T-helper 17 cell (primary cell): ENCODE data around the gene HMGN2. TPM values are rescaled to one million over a fixed set of nuclear protein-coding genes. Genes with fewer than 3 reads are reported as not detected.

Experiments
- ATAC-seq: fragments of 150-1000 bp; cut with Tn5 transposase; 2 replicates; pipeline ENCODE4 v1.10.0; 2021; ENCODE audit warnings: mild to moderate bottlenecking, moderate library complexity
- DNase-seq, 3 donors: peaks; one replicate each; pipeline versions ENCODE4 v3.0.0 to v3.0.0-alpha.2; 2020 to 2021
- H3K9me3 ChIP-seq: one replicate; pipeline ENCODE4 v1.7.0; 2013; ENCODE audit warnings: low read length, mild to moderate bottlenecking; ENCODE audit not compliant: control insufficient read depth, poor library complexity, severe bottlenecking
- H3K27ac Mint-ChIP-seq: one replicate; pipeline ENCODE4 v1.8.0; 2022; ENCODE audit warnings: mild to moderate bottlenecking, moderate library complexity, mixed read lengths
- H3K27me3 Mint-ChIP-seq: one replicate; pipeline ENCODE4 v1.8.0; 2022; ENCODE audit warnings: mixed read lengths
- H3K36me3 Mint-ChIP-seq: one replicate; pipeline ENCODE4 v1.8.0; 2022; ENCODE audit warnings: low read depth, mixed read lengths
- H3K4me1 Mint-ChIP-seq: one replicate; pipeline ENCODE4 v1.8.0; 2022; ENCODE audit warnings: mild to moderate bottlenecking, mixed read lengths
- H3K4me3 Mint-ChIP-seq: one replicate; pipeline ENCODE4 v1.8.0; 2022; ENCODE audit warnings: mild to moderate bottlenecking, moderate library complexity, mixed read lengths
- total RNA-seq, 4 donors: library from RNA in 2 of 4; stranded (reverse) in 2 of 4; gene quantifications; one replicate each; pipeline ENCODE4 v1.2.3 and lab custom pipeline; 2022 to 2026

HMGN2 gene
- total RNA-seq (100 to 1,000 TPM; 271 to 276 TPM), total RNA-seq (lab: John Stamatoyannopoulos, UW) (141 to 148 reads per million in 2 donors)

DNA sequence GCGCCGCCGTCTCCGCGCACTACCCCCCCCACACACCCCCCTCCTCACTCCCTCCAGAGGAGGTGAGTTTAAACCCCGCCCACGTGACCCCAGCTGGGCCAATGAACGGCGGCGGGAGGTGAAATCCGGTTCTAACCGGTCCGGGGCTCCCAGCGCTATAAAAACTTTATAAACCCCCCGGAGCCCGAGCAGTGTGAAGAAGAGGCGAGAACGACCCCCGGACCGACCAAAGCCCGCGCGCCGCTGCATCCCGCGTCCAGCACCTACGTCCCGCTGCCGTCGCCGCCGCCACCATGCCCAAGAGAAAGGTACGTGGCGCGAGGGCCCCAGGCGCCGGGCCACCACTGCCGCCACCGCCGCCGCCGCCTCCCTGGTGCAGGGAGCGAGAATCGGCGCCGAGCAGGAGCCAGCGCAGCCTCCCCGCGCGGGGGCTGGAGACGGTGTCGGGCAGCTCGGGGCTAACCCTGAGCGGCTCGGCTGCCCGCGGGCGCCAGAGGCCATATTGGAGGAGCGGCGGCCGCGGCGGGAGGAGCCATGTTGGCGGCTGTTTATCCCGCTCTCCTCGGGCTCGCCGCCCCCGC, at the start of gene HMGN2:
Gene HMGN2 (plus strand): TSS at position 121 of the 581 bp plus-strand sequence. CDS start 173 bp downstream, at position 294.
- Mint-ChIP-seq H3K27ac (peak within 1 kb of the TSS; percentile 93), H3K4me1 (peaks cover 23% of the 10 kb centered on the region), H3K27me3 (no peaks in the 10 kb centered on the region), H3K36me3 (peaks cover 2% of the 10 kb centered on the region), H3K4me3 (peak within 1 kb of the TSS; percentile 92)
- DNase-seq (peak; percentile 75 to 82 (median 76)), ATAC-seq (peak; percentile 71)
- no peaks in the 10 kb centered on the region for H3K9me3 ChIP-seq

DNA sequence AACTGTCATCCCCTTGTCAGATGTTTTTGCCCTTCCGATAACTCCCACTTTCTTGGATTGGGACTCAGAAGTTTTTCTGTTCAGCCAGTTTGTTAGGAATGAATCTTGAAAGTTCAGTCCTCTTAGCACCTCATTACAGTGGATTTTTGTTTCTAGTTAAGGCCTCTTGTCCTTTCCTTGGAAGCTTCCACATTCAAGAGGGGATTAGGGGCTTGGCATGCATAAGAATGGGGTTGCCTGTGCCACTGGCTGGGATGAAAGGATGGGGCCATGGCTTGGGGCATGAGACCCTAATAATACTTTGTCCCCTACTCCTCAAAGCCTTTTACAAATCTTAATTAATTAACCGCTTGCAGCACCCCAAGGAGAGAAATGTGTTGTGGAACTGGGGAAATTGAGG, 42.5 kb upstream of the HMGN2 start:
- H3K4me1 Mint-ChIP-seq = peaks cover 16% of the 10 kb centered on the region
- no peak for DNase-seq
- no peak overlapping the region for H3K27ac Mint-ChIP-seq
- peaks cover 5% of the 10 kb centered on the region for H3K36me3 Mint-ChIP-seq
- H3K27me3 Mint-ChIP-seq = peaks cover 15% of the 10 kb centered on the region
- H3K4me3 Mint-ChIP-seq = no peak overlapping the region
- no peaks in the 10 kb centered on the region for H3K9me3 ChIP-seq
- no peak for ATAC-seq

DNA sequence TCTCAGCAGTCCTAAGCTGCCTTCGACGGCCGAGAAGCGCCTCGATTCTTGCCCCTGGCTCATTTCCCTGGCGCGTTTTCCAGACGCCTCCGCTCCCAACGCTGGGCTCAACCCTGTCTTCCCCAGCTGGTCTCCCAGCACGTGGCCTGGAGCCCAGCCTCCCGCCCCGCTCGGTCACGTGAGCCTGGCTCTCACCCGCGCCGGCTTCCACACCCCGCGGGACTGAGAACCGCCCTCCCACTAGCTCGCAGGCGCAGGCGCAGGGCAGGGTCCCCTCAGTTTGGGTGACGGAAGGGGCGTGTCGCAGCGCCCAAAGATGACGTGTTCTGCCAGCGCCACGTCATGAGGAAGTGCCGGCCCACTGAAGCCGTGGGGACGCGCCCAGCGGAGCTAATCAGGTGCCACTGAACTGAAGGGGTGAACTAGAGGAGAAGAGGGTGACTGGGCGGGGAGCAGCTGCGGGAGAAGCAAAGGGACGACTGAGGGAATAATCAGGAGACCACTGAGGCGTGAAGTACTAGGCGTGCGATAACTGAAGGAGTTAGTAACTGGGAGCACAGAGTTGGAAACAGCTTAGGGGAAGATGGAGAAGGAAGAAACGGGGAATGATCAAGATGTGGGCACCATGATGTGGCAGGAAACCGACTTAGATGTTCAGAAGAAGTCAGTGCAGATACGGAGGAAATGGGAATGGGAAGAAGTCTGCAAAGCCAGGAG, 40.1 kb upstream of the HMGN2 start, which contains the start of gene DHDDS:
Gene DHDDS (plus strand): TSS at position 343 of the 717 bp plus-strand sequence. CDS start 625 bp downstream, outside the sequence.
- no peaks in the 10 kb centered on the region for H3K9me3 ChIP-seq
- H3K4me1 Mint-ChIP-seq = peaks cover 16% of the 10 kb centered on the region
- peak within 1 kb of the TSS; percentile 82 for H3K27ac Mint-ChIP-seq
- ATAC-seq (peak; percentile 96), DNase-seq (peak; percentile 95 to 97 (median 96))
- no peaks in the 10 kb centered on the region for H3K27me3 Mint-ChIP-seq
- peak within 1 kb of the TSS; percentile 94 for H3K4me3 Mint-ChIP-seq
- peaks cover 5% of the 10 kb centered on the region for H3K36me3 Mint-ChIP-seq

DNA sequence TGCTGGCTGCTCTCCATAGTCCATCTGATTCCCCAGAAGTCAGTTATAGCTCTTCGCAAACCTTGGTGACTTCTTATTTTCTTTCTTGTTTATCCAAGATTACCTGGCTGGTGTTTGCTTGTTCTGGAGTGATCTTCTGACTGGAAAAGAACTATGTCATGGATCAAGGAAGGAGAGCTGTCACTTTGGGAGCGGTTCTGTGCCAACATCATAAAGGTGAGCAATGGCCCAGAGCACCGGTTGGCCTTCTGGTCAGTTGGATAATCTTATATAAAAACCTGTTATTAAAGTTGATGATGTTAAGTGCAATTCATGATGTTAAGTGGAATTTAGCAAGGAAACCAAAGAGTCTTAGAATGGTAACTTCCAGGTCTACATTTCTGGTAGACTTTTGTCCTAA, 39.4 kb upstream of the HMGN2 start:
- H3K36me3 Mint-ChIP-seq = peaks cover 5% of the 10 kb centered on the region
- no peaks in the 10 kb centered on the region for H3K9me3 ChIP-seq
- peak overlapping the region; percentile 94 for H3K4me3 Mint-ChIP-seq
- peaks cover 16% of the 10 kb centered on the region for H3K4me1 Mint-ChIP-seq
- H3K27ac Mint-ChIP-seq = peak overlapping the region; percentile 82
- no peaks in the 10 kb centered on the region for H3K27me3 Mint-ChIP-seq
- DNase-seq (no peak), ATAC-seq (no peak)

DNA sequence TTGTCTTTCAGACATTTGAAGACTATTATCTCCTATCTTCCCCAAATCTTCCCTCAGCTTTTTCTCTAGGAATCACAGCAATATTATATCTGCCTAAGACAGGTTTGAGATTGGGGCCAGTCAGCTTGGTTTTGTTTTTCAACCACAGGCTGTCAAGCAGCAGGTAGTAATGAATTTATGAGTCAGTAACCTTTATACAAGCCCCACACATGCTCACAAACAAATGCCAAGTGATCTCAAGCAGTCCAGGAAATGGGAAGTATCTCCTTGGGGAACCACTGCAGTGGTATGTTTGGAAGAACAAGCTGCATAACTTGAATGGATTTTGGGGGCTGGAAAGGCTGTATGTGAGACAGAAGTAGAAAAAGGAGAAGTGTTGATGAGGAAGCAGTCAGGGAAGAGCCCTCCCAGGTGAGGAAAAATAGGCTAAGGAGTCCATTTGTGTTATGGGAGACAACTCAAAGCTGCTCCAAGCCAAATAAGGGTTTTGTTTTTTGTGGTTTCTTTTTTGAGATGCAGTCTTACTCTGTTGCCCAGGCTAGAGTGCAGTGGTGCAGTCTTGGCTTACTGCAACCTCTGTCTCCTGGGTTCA, 38.0 kb upstream of the HMGN2 start:
- no peaks in the 10 kb centered on the region for H3K9me3 ChIP-seq
- no peak overlapping the region for H3K27ac Mint-ChIP-seq
- no peak overlapping the region for H3K4me3 Mint-ChIP-seq
- H3K4me1 Mint-ChIP-seq = peaks cover 18% of the 10 kb centered on the region
- no peaks in the 10 kb centered on the region for H3K27me3 Mint-ChIP-seq
- ATAC-seq (no peak), DNase-seq (no peak)
- peaks cover 5% of the 10 kb centered on the region for H3K36me3 Mint-ChIP-seq

DNA sequence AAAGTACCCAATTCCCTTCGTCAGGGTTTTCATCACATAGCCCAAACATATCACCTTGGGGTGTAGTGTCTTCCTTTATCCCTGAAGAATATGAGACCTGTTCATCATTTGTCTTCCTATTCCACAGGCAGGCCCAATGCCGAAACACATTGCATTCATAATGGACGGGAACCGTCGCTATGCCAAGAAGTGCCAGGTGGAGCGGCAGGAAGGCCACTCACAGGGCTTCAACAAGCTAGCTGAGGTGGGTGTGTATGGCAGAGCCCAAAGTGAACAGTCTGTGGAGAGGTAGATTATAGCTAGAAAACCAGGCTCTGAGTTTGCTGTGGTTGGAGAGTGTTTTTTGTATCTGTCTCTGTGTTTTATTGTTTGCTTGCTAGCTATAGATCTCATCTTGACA, 34.2 kb upstream of the HMGN2 start:
- no peak for DNase-seq
- no peak for ATAC-seq
- H3K9me3 ChIP-seq = no peaks in the 10 kb centered on the region
- Mint-ChIP-seq H3K4me3 (no peak overlapping the region), H3K27ac (no peak overlapping the region), H3K27me3 (no peaks in the 10 kb centered on the region), H3K36me3 (peaks cover 7% of the 10 kb centered on the region), H3K4me1 (peaks cover 9% of the 10 kb centered on the region)

DNA sequence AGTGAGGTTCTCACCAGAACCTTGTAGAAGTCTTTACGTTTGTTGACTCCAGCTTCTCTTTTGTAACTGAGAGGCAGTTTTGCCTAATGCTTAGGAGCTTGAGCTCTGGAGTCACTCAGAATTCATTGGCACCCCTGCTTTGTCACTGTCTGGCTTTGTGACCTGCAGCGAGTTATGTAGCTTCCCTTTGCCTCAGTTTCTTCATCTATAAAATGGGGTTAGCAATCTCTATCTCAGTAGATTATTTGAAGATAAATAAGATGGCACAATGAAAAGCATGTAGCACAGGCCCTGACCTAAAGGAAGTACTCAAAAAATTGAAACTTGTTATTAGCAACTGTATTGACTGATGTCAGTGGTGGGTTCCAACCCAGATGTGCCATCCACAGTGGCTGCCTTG, 32.0 kb upstream of the HMGN2 start:
- Mint-ChIP-seq H3K27ac (no peak overlapping the region), H3K4me3 (no peak overlapping the region), H3K4me1 (peaks cover 2% of the 10 kb centered on the region), H3K27me3 (no peaks in the 10 kb centered on the region), H3K36me3 (peaks cover 4% of the 10 kb centered on the region)
- H3K9me3 ChIP-seq = no peaks in the 10 kb centered on the region
- ATAC-seq (no peak), DNase-seq (no peak)

DNA sequence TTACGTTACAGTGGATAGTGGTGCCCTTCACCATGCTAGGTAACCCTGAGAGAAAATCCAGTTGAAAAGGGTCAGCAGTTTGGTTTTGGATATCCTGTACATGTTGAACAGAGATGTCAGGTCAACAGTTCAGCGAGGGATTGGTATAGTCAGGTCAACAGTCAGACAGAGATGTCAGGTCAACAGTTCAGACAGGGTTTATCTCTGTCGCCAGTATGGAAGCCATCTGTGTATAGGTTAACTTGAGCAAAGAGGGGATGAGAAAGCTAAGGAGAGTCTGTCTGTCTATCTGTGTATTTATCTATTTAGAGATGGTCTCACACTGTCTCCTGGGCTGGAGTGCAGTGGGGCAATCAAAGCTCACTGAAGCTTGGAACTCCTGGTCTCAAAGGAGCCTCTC, 22.4 kb upstream of the HMGN2 start:
- Mint-ChIP-seq H3K4me3 (no peak overlapping the region), H3K27ac (no peak overlapping the region), H3K27me3 (no peaks in the 10 kb centered on the region), H3K36me3 (peaks cover 7% of the 10 kb centered on the region), H3K4me1 (peaks cover 3% of the 10 kb centered on the region)
- ATAC-seq (no peak), DNase-seq (no peak)
- no peaks in the 10 kb centered on the region for H3K9me3 ChIP-seq

DNA sequence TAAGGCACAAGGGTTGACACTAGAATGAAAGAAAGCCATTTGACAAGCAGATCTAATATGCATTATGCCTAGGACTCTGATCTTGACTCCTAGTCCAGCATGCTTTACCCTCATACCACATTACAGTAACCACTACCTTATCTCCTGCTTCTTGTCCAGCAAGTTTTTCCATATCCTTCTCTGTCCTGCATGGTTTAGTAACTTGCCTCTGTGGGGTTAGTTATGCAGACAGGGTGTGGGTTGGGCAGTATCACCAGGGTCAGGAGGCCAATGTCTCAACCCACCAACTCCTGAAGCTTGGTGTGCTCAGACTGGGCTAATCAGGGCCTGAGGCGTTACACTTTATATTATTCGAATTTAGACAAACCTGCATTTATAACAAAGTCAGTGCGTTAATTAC, 21.3 kb upstream of the HMGN2 start:
- H3K4me3 Mint-ChIP-seq = no peak overlapping the region
- H3K36me3 Mint-ChIP-seq = peaks cover 7% of the 10 kb centered on the region
- H3K27me3 Mint-ChIP-seq = no peaks in the 10 kb centered on the region
- ATAC-seq (no peak), DNase-seq (no peak)
- peaks cover 3% of the 10 kb centered on the region for H3K4me1 Mint-ChIP-seq
- H3K9me3 ChIP-seq = no peaks in the 10 kb centered on the region
- no peak overlapping the region for H3K27ac Mint-ChIP-seq

DNA sequence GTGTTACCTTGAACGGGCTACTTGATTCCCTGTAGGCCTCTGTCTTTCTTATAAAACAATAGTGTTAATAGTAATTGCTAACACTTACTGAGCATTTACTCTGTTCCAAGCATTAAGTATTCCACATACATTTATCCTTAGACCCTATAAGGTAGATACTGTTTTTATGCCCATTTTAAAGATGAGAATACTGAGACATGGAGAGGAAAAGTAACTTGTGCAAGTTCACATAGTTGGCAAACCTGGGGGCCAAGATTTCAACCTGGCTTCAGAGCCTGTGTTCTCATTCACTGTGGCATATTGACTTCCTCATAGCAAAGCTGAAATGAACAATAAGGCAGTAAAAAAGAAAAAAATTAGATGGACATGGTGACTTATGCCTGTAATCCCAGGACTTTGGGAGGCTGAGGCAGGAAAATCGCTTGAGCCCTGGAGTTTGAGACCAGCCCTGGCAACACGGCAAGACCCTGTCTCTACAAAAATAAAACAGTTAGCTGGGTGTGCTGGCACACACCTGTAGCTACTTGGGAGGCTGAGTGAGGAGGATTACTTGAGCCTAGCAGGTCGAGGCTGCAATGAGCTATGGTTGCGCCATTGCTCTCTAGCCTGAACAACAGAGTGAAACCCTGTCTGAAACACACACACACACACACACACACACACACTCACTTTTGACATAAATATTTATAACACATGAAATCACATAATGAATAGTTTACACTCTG, 19.6 kb upstream of the HMGN2 start:
- ATAC-seq = no peak

DNA sequence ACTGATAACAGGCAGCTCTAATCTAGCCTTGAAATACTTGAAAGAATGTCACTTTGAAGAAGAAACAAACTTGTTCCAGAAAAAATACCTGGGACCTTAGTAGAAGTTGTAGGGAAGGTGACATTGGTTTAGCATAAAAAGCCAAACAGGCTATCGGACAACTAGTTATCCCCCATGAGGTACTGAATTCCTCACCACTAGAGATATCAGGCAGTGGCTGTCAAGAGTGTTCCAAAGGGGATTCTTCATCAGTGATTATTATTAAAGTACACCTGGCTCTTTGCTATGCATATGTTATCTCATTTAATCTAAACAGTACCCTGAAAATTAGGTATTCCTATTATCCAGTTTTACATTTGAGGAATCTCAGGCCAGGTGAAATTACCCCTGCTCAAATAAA, 13.1 kb upstream of the HMGN2 start:
- H3K9me3 ChIP-seq = no peaks in the 10 kb centered on the region
- Mint-ChIP-seq H3K36me3 (peaks cover 8% of the 10 kb centered on the region), H3K4me1 (peaks cover 6% of the 10 kb centered on the region), H3K4me3 (no peak overlapping the region), H3K27ac (no peak overlapping the region), H3K27me3 (no peaks in the 10 kb centered on the region)
- DNase-seq (no peak), ATAC-seq (no peak)

More for the DNA sequence above, 19.6 kb upstream of the HMGN2 start:
- no peak for DNase-seq
- H3K4me3 Mint-ChIP-seq = no peak overlapping the region
- H3K27me3 Mint-ChIP-seq = no peaks in the 10 kb centered on the region
- peaks cover 3% of the 10 kb centered on the region for H3K4me1 Mint-ChIP-seq
- peaks cover 7% of the 10 kb centered on the region for H3K36me3 Mint-ChIP-seq
- no peaks in the 10 kb centered on the region for H3K9me3 ChIP-seq
- H3K27ac Mint-ChIP-seq = no peak overlapping the region

DNA sequence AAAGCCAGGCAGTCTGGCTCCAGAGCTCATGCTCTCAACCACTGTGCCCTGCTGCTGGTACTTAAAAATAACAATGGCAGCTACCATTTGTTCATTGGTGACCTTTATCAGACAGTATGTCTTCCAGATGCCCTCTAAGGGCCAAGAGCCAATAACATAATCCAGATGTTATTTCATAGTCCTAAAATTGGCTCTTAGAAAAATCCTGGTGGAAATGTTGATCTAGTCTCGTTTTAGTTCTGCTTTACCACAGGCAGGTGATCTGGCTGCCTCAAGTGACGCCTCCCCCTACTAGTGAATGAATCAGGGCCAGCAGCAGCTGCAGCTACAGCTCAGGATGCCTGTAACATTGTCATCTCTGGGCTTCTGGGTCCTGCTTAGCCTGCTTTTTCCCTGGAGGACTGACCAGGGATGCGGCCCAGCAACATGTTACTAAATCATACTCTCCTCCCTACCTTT, 12.6 kb upstream of the HMGN2 start:
- no peak for ATAC-seq
- Mint-ChIP-seq H3K27ac (no peak overlapping the region), H3K4me3 (no peak overlapping the region)

DNA sequence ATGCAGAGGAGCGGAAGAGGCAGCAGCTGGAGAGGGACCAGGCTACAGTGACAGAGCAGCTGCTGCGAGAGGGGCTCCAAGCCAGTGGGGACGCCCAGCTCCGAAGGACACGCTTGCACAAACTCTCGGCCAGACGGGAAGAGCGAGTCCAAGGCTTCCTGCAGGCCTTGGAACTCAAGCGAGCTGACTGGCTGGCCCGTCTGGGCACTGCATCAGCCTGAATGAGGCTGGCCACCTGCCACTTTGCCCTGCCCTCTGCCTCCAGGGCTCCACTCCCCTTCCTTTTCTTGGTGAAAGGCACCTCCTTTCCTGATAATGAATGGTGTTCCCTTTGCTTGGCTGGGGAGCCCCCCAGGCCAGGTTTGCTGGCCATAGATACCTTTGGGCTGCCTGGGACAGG, 3.3 kb upstream of the HMGN2 start:
- Mint-ChIP-seq H3K27ac (no peak overlapping the region), H3K4me3 (no peak overlapping the region), H3K36me3 (peaks cover 3% of the 10 kb centered on the region), H3K4me1 (peaks cover 22% of the 10 kb centered on the region), H3K27me3 (no peaks in the 10 kb centered on the region)
- H3K9me3 ChIP-seq = no peaks in the 10 kb centered on the region
- DNase-seq = no peak
- no peak for ATAC-seq

More for the DNA sequence above, 12.6 kb upstream of the HMGN2 start:
- H3K9me3 ChIP-seq = no peaks in the 10 kb centered on the region
- Mint-ChIP-seq H3K27me3 (no peaks in the 10 kb centered on the region), H3K36me3 (peaks cover 8% of the 10 kb centered on the region), H3K4me1 (peaks cover 7% of the 10 kb centered on the region)
- DNase-seq = no peak
